Left lobe of liver (tissue), 2 donors: ENCODE measurements around the gene NTMT2. TPM values are rescaled to one million over a fixed set of nuclear protein-coding genes. Genes with fewer than 3 reads are reported as not detected.
"Not testable (repeated sequence)": the region's sequence is repeated elsewhere in the genome, so short reads cannot be mapped to it uniquely, and the experiment has no call there.

Source experiments
- ATAC-seq: fragments of 200-7000 bp; cut with Tn5 transposase; one replicate; pipeline ENCODE4 v1.9.1; 2020; ENCODE audit warnings: mild to moderate bottlenecking, moderate library complexity
- DNase-seq: peaks from one replicate; pipeline ENCODE4 v3.0.0-alpha.2; 2020; ENCODE audit warnings: low spot score
- total RNA-seq: library from RNA; stranded (reverse); gene quantifications from one replicate; pipeline ENCODE4 v1.2.1, GENCODE V29; 2021
- donor health status: DM: no; HTN: no; CAD: no; lungs with moderate emphysema.
- donor health status: DM: no; HTN: yes; CAD: no.

NTMT2 gene
- total RNA-seq, 1 donor from 2014 or later: not detected

- ATAC-seq (no peak), DNase-seq (no peak)
Measured at GRCh38 chr1:170155055-170155454, 9.3 kb downstream of the NTMT2 start.

GRCh38 chr1:170156594-170156993 lies 10.8 kb downstream of the NTMT2 start:
- ATAC-seq: no peak
- DNase-seq: no peak

- no peak for DNase-seq
- ATAC-seq: no peak
Measured at GRCh38 chr1:170157820-170158219, 12.1 kb downstream of the NTMT2 start.

DNA sequence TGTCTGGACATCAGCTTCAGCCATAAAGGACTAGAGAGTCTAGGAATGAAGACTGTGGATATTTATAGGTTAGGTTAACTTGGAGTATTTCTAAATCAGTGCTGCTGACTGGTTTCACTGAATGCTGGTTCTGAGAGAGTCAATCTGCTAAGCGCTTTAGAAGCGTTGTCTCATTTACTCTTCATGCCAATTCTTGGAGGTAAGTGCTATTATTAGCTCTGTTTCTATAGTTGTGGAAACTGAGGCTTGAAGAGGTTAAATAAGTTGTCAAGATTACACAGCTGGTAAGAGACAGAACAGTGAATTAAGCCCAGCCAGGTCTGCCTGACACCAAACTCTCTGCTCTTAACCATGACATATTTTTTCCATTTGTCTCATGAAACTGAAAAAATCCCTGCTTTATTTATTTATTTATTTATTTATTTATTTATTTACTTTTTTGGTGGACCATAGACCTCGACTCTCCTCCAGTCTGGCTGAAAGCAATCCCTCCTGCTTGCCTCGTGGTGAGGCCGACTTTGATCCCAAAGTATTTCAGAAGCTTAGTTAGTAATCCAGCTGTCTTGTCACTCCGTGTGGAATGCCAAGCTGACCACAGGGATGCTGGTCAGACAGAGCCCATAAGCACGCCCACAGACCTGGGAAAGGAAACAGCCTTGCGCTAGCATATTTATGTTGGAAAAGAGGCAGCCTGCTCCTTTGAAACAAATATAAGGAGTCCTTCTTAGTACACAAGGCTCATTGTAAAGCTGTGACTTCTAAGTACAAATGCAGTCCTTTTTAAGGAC lies 16.9 kb downstream of the NTMT2 start:
- no peak for ATAC-seq
- DNase-seq: no peak

GRCh38 chr1:170164103-170164763 lies 18.5 kb downstream of the NTMT2 start:
- no peak for ATAC-seq
- no peak for DNase-seq

GRCh38 chr1:170166518-170167180 lies 20.9 kb downstream of the NTMT2 start:
- ATAC-seq (no peak), DNase-seq (no peak)

GRCh38 chr1:170168265-170168664 lies 22.5 kb downstream of the NTMT2 start:
- ATAC-seq: peak; percentile 43
- no peak for DNase-seq

DNA sequence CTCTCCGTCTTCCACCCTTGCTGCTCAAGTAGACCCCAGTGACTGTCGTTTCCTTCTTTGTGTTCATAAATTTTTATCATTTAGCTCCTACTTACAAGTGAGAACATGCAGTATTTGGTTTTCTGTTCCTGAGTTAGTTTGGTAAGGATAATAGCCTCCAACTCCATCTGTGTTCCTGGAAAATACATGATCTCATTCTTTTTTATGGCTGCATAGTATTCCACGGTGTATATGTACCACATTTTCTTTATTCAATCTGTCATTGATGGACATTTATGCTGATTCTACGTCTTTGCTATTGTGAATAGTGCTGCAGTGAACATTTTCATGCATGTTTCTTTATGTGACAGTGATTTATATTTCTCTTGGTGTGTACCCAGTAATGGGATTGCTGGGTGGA lies 24.8 kb downstream of the NTMT2 start:
- not testable (repeated sequence) for DNase-seq, ATAC-seq

DNA sequence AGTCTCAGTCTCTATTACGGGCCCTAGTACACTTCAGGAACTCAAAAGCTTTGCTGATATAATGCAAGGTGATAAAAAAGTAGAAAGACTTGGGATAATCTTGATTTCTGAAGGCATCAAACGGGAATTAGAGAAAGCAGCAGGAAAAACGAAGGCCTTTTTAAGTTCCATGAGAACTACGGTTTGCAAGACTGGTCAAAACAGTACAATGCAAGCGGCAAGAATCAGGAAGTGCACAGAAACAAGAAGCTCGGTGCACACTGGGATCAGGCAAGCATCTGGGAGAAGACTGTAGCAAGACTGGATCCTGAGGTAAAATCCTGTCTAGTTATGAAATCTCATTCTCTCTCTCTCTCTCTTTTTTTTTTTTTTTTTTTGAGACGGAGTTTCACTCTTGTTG lies 28.6 kb downstream of the NTMT2 start:
- ATAC-seq (no peak), DNase-seq (no peak)

DNA sequence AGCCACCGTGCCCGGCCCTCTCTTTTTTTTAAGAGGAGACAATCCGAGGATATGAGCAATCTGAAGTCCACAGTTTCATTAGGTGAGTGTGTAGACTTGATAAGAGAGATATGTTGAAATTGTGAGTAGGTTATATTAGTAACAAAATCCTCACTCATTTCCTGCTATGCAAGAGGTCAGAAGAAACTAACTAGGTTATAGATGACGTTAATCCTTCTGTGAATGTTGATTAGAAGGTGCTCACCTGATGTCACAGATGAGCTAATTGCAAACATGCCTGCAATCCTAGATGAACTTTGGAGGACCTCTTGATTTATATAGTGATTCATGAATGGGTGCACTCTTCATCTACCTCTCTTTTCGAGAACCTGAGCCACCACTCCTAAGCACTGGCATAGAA lies 29.3 kb downstream of the NTMT2 start:
- no peak for ATAC-seq
- no peak for DNase-seq

- ATAC-seq (no peak), DNase-seq (no peak)
Measured at GRCh38 chr1:170175484-170175883, 29.7 kb downstream of the NTMT2 start.

DNA sequence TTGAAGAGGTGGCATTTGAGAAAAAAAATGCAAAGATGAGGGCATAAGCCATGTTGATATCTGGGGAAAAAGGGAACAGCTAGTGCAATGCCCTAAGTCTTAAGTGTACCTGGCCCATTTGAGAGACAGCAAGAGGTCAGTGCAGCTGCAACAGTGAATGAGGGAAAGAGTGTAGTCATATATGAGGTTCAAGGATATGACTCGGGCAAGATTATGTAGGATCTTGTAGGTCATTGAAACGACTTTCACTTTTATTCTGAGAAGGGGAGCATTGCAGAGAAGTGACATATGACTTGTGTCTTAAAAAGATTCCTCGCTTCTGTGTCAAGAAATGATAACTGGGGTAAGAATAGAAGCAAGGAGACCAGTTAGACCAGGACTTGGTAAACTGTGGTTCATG lies 31.0 kb downstream of the NTMT2 start:
- DNase-seq (no peak), ATAC-seq (no peak)

DNA sequence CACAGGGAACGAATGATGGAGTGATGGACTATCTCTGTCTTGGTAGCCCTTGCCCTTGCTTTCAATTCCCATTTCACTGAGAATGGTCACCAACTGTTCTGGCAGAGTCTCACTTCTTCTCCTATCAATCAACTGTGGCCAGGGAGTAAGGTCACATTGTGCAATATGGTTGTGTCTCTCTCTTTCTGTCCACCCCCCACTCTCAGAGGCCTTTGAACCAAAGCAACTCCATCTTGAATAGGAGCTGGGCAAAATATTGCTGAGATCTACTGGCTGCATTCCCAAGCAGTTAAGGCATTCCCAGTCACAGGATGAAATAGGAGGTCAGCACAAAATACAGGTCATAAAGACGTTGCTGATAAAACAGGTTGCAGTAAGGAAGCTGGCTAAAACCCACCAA lies 36.7 kb downstream of the NTMT2 start:
- no peak for DNase-seq

DNA sequence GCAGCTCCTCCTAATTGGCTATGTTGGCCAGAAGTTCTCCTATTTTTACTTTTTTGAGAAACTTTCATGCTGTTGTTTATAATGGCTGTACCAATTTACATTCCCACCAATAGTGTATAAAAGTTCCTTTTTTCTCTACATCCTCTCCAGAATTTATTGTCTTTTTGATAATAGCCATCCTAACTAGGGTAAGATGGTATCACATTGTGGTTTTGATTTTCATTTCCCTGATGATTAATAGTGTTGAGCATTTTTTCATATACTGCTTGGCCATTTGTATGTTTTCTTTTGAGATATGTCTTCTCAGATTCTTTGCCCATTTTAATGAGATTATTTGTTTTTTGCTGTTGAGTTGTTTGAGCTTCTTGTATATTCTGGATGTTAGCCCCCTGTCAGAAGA lies 46.8 kb downstream of the NTMT2 start:
- DNase-seq (no peak), ATAC-seq (no peak)

More for the DNA sequence above, 36.7 kb downstream of the NTMT2 start:
- ATAC-seq: peak; percentile 33

DNA sequence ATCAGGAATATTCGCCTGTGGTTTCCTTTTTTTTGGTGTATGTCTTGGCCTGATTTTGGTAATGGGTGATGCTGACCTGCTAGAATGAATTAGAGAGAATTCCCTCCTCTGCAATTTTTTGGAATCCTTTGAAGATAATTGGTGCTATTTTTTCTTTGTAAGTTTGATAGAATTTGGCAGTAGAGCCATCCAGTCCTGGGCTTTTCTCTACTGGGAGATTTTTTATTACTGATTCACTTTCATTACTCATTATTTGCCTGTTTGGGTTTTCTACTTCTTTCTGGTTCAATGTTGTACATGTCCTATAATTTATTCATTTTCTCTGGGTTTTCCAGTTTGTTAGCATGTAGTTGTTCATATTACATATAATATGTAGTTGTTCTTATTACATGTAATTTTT lies 48.7 kb downstream of the NTMT2 start:
- no peak for DNase-seq
- ATAC-seq: no peak

- ATAC-seq: no peak
- DNase-seq: no peak
Measured at GRCh38 chr1:170196490-170197236, 50.9 kb downstream of the NTMT2 start.

GRCh38 chr1:170198090-170198489 lies 52.3 kb downstream of the NTMT2 start:
- no peak for ATAC-seq
- DNase-seq: no peak

DNA sequence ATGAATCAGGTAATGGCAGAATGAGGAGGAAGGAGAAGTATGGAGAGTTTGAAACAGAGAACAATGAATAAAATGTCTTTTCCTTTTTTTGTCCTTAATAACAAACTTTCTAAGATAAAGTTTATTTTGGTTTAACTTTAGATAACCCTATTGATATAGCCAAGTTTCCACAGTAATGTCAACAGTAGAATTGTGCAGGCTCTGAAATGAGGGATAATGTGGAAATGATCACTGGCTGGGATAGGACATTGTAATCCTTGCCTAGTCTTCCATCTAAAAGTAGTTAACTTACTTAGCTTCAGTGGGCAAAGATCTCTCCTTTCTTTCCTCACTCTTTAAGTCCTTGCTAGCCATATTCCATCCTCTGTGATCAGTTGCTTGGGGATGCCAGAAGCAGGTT lies 52.8 kb downstream of the NTMT2 start:
- ATAC-seq: peak; percentile 35

DNA sequence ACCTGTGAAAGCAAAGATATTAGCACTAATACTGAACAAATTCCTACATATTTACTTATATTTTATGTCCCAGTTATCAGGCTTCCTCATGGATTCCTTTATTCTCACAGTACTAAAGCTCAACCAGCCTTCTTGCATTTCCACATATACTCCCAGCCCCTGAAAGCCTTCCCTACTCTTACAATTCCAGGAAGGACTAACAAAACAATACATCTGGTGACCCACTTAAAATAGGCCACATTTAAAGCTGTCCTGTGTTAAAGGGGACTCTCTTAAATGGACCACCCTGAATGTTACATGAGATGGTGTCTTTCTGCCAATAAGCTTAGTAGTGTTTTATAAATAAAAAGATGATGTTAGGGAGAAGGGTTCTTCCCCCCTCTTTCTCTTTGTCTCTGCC lies 54.4 kb downstream of the NTMT2 start:
- ATAC-seq (no peak), DNase-seq (no peak)

More for the DNA sequence above, 52.8 kb downstream of the NTMT2 start:
- no peak for DNase-seq

DNA sequence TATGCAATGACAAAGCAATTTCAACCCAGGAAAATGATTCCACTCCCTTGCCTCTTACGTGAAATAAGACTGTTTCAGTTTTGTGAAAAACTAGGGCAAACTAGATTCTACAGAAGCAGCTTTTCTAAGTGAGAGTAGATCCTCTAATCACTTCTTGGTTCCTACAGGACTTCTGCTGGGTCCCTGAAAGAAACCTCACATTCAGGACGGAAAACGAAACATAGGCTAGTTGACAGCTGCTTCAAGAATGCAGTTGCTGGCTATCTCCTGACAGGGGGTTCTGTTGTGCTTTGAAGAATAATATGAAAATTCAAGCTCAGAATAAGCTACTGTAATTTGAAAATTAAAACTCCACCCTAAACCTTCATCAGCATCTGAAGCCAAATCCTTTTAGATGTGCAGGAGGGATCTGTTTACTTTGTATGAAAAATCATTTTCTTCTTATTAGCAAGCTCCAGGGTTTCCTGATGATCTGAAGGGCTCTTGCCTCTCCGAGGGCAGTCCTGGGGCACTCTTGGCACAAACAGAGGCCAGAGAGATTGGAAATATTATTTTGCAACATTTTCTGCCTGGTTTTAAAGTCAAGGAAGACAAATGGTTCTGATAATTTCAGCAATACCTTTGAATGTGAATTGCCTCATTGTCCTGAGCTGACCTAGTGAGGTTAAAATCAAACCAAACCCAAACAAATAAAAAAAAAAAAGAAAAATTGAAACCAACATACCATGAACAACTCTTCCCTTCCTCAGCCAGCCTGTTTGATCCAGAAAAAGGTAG lies 55.0 kb downstream of the NTMT2 start:
- DNase-seq (no peak), ATAC-seq (peak; percentile 37)
